Measurements from ENCODE around the gene OXA1L. TPM values are rescaled to one million over a fixed set of nuclear protein-coding genes. Genes with fewer than 3 reads are reported as not detected.

OXA1L gene
- total RNA-seq, 2 donors from 2014 or later: 114 TPM

GRCh38 chr14:22813145-22813544 lies 46.7 kb downstream of the OXA1L start:
- H3K4me3 ChIP-seq (ENCODE audit: low read length): no peak overlapping the region
- H3K36me3 ChIP-seq (ENCODE audit: control insufficient read depth, insufficient read depth, low read length): no peaks in the 10 kb centered on the region
- H3K4me1 Mint-ChIP-seq: peaks cover 24% of the 10 kb centered on the region
- H3K4me1 ChIP-seq (ENCODE audit: control insufficient read depth, insufficient read depth, low read length): peaks cover 3% of the 10 kb centered on the region
- H3K9me3 Mint-ChIP-seq: no peaks in the 10 kb centered on the region
- WGBS, 2 experiments (ENCODE audit: insufficient coverage in 1 of 2, insufficient read length in 1 of 2): 57 to 78% methylated on average over 4 to 9 of the region's 9 CpGs
- no peak overlapping the region for H3K27ac ChIP-seq (ENCODE audit: low read depth, low read length)
- no peaks in the 10 kb centered on the region for H3K9me3 ChIP-seq (ENCODE audit: control insufficient read depth, low read length)
- DNase-seq: no peak
- no peak overlapping the region for H3K9ac ChIP-seq (ENCODE audit: extremely low read depth, low read length, poor library complexity, severe bottlenecking)
- H3K4me3 Mint-ChIP-seq: no peak overlapping the region
- no peaks in the 10 kb centered on the region for H3K27me3 ChIP-seq (ENCODE audit: control insufficient read depth, insufficient read depth, low read length, poor library complexity, severe bottlenecking)
- no peak for TF ChIP-seq CTCF (conservative IDR thresholded peaks at IDR 0.05)
- H3K36me3 Mint-ChIP-seq (ENCODE audit: low read depth): no peaks in the 10 kb centered on the region
- H3K27ac Mint-ChIP-seq: no peak overlapping the region
- H3K27me3 Mint-ChIP-seq (ENCODE audit: insufficient read depth): no peaks in the 10 kb centered on the region

- peaks cover 31% of the 10 kb centered on the region for H3K4me1 Mint-ChIP-seq
- H3K27ac ChIP-seq (ENCODE audit: low read depth, low read length): no peak overlapping the region
- H3K36me3 ChIP-seq (ENCODE audit: control insufficient read depth, insufficient read depth, low read length): no peaks in the 10 kb centered on the region
- H3K27ac Mint-ChIP-seq: no peak overlapping the region
- no peaks in the 10 kb centered on the region for H3K36me3 Mint-ChIP-seq (ENCODE audit: low read depth)
- H3K27me3 ChIP-seq (ENCODE audit: control insufficient read depth, insufficient read depth, low read length, poor library complexity, severe bottlenecking): no peaks in the 10 kb centered on the region
- H3K27me3 Mint-ChIP-seq (ENCODE audit: insufficient read depth): no peaks in the 10 kb centered on the region
- peak overlapping the region; percentile 73 for H3K4me3 ChIP-seq (ENCODE audit: low read length)
- no peaks in the 10 kb centered on the region for H3K9me3 Mint-ChIP-seq
- no peak for DNase-seq
- peaks cover 3% of the 10 kb centered on the region for H3K4me1 ChIP-seq (ENCODE audit: control insufficient read depth, insufficient read depth, low read length)
- H3K9me3 ChIP-seq (ENCODE audit: control insufficient read depth, low read length): no peaks in the 10 kb centered on the region
- no peak overlapping the region for H3K9ac ChIP-seq (ENCODE audit: extremely low read depth, low read length, poor library complexity, severe bottlenecking)
- H3K4me3 Mint-ChIP-seq: peak overlapping the region; percentile 24
- no peak for TF ChIP-seq CTCF (conservative IDR thresholded peaks at IDR 0.05)
- WGBS, 2 experiments (ENCODE audit: insufficient coverage in 1 of 2, insufficient read length in 1 of 2): 85 to 97% methylated on average over 7 of the region's 7 CpGs
These were observed 47.9 kb downstream of the OXA1L start for GRCh38 chr14:22814373-22814772.

DNA sequence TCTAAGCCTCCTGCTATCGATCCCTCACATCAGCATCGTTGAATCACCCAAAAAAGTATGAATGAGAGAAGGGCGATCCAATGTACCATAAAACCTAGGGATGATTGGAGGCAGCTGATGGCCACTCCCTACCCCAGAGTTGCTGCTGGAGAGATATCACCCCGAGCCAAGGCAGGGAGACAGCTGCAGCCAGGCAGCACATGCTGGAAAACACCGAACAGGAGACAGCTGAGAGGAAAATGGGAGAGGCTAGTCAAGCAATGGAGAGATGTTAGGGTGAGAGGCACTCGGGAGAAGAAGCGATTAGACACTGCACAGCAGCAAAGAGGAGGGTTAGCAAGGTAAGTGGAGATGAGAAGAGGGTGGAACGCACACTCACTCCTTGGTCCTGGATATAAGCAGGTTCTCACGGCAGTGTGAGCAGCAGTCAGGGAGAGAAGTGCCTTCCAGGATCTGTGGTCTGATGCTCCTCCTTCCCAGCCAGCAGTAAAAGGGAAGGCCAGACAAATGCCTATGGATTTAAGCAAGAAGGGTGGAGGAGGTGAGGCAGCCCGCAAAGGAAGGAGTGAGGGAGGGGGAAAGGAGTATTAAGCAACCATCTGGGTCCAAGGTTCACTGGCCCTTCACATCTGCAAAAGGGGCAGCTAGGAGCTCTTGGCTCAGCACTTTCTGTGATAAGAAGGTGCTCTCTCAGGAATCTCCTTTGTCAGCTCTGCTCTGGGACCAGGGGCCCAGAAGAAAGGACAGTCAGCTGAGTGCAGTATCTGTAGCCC lies 48.6 kb downstream of the OXA1L start, which contains the start of gene SLC7A7:
SLC7A7 (minus strand) TSS at position 495 of the 773 bp plus-strand sequence. CDS start 2,037 bp downstream, outside the sequence.
- no peaks in the 10 kb centered on the region for H3K27me3 Mint-ChIP-seq (ENCODE audit: insufficient read depth)

More for the DNA sequence above, 48.6 kb downstream of the OXA1L start, which contains the start of gene SLC7A7:
- TF ChIP-seq CTCF (conservative IDR thresholded peaks at IDR 0.05): no peak
- H3K4me3 ChIP-seq (ENCODE audit: low read length): peak within 1 kb of the TSS; percentile 73
- no peaks in the 10 kb centered on the region for H3K36me3 Mint-ChIP-seq (ENCODE audit: low read depth)
- DNase-seq: peak; percentile 70
- peak within 1 kb of the TSS; percentile 76 for H3K27ac Mint-ChIP-seq
- no peak within 1 kb of the TSS for H3K27ac ChIP-seq (ENCODE audit: low read depth, low read length)
- H3K4me3 Mint-ChIP-seq: peak within 1 kb of the TSS; percentile 24
- H3K9ac ChIP-seq (ENCODE audit: extremely low read depth, low read length, poor library complexity, severe bottlenecking): no peak within 1 kb of the TSS
- H3K9me3 Mint-ChIP-seq: no peaks in the 10 kb centered on the region
- H3K4me1 ChIP-seq (ENCODE audit: control insufficient read depth, insufficient read depth, low read length): peaks cover 8% of the 10 kb centered on the region
- WGBS, 2 experiments (ENCODE audit: insufficient coverage in 1 of 2, insufficient read length in 1 of 2): 71 to 73% methylated on average over 8 to 10 of the region's 10 CpGs
- no peaks in the 10 kb centered on the region for H3K27me3 ChIP-seq (ENCODE audit: control insufficient read depth, insufficient read depth, low read length, poor library complexity, severe bottlenecking)
- H3K36me3 ChIP-seq (ENCODE audit: control insufficient read depth, insufficient read depth, low read length): no peaks in the 10 kb centered on the region
- no peaks in the 10 kb centered on the region for H3K9me3 ChIP-seq (ENCODE audit: control insufficient read depth, low read length)
- H3K4me1 Mint-ChIP-seq: peaks cover 39% of the 10 kb centered on the region

All from endodermal cell (in vitro differentiated cells).